Small intestine (tissue), 7 donors: ENCODE results near the gene ANKMY1. TPM values are rescaled to one million over a fixed set of nuclear protein-coding genes. Genes with fewer than 3 reads are reported as not detected.
"Not testable (repeated sequence)": the region's sequence is repeated elsewhere in the genome, so short reads cannot be mapped to it uniquely, and the experiment has no call there.

Source experiments
- DNase-seq, 2 donors: peaks; one replicate each; pipeline versions ENCODE4 v3.0.0 to v3.0.0-alpha.2; 2013
- FAIRE-seq: peaks from 2 replicates; lab custom pipeline; 2012; peaks lifted over from hg19 to GRCh38; lab: Jason Lieb, UNC
- H3K27ac ChIP-seq, 3 donors: one replicate each; pipeline ENCODE4 v1.5.1; 2013; ENCODE audit warnings: low read length in 2 of 3, mild to moderate bottlenecking in 2 of 3, control low read depth in 1 of 3, inconsistent platforms in 1 of 3, low read depth in 1 of 3, moderate library complexity in 1 of 3
- H3K27me3 ChIP-seq, 3 donors: one replicate each; pipeline ENCODE4 v1.6.1; 2013; ENCODE audit warnings: low read length in 3 of 3, inconsistent platforms in 1 of 3; ENCODE audit not compliant: control insufficient read depth in 3 of 3, insufficient read depth in 3 of 3
- H3K36me3 ChIP-seq, 3 donors: one replicate each; pipeline ENCODE4 v1.6.1; 2013; ENCODE audit warnings: low read length in 3 of 3, inconsistent platforms in 1 of 3, low read depth in 1 of 3, mild to moderate bottlenecking in 1 of 3, moderate library complexity in 1 of 3; ENCODE audit not compliant: control insufficient read depth in 3 of 3, insufficient read depth in 2 of 3
- H3K4me1 ChIP-seq, 3 donors: one replicate each; pipeline ENCODE4 v1.6.1; 2013; ENCODE audit warnings: low read length in 2 of 3, inconsistent platforms in 1 of 3, low read depth in 1 of 3, mild to moderate bottlenecking in 1 of 3, moderate library complexity in 1 of 3; ENCODE audit not compliant: control insufficient read depth in 3 of 3, insufficient read depth in 2 of 3
- H3K4me3 ChIP-seq, 3 donors: one replicate each; pipeline ENCODE4 v1.5.1; 2013; ENCODE audit warnings: low read length in 3 of 3, control low read depth in 1 of 3, inconsistent platforms in 1 of 3, low read depth in 1 of 3, mild to moderate bottlenecking in 1 of 3, moderate library complexity in 1 of 3
- H3K9me3 ChIP-seq, 2 donors: one replicate each; pipeline ENCODE4 v1.6.1; 2013; ENCODE audit warnings: low read depth in 1 of 2, low read length in 1 of 2; ENCODE audit not compliant: control insufficient read depth in 2 of 2, insufficient read depth in 1 of 2
- WGBS, 3 donors: extraction: QIAGEN DNeasy Blood & Tissue Kit; methylation state at CpG; one replicate each; pipeline ENCODE4 v1.1.7; 2013; 5-methylcytosine and 5-hydroxymethylcytosine counted together
- polyA plus RNA-seq, 4 donors: library from polyadenylated mRNA; stranded (reverse) in 3 of 4; unstranded in 1 of 4; fragments of 200-250 nt in 3 of 4; fragments of 120-200 nt in 1 of 4; gene quantifications; one replicate each; pipeline versions ENCODE4 v1.2.1 to v1.2.3, GENCODE V29; 2013
- donor health status: healthy with polysubstance abuse.
- donor health status: control.
- donor health status: control.
- donor health status: Bipolar disorder and iron deficiency.
- donor health status: healthy.

The ANKMY1 gene
- polyA plus RNA-seq, 4 donors = 3.4 to 13.0 (median 5.9) TPM

DNA sequence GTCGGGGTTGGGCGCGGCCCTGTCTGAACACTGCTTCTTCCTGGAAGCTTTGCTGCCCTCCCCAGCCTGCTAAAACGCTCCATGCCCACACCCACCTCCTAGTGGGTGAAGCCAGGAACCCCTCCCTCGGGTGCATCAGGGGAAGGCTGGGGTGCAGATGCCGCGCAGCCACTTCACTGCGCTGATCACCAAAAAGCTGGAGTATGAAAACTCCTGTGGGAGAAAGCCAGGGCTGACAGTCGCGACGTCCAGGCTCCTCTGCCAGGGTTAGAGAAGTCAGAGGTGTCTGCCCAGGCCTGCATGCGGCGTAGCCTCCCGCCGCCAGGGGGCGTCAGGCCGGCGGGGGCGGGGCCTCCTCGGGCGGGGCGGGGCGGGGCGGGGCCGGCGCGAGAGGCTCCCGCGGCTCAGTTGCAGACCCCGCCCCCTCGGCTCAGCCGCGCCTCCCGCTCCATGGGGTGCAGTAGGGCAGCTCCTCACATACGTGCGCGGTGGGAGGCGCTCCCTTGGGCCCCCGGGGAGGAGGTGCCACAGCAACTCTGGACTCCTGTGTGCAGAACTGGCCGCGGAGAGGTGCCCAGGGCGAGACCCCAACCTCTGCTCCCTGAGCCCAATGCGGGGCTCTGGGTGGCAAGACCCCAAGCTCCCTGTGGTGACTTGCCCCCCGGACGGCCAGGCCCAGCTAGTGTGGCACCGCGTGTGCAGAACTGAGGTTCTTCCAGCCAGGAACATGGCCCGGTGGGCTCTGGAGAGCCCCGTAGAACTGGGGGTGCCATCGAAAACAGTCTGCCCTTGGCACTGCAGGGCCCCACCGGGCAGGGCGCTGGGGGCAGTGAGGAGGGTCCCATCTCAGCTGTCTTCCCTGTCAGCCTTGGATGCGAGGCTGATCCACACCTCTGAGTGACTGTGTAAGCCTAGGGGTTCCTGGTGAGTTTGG lies 8.7 kb upstream of the ANKMY1 start:
- Histone ChIP-seq H3K4me1 (peaks cover 12 to 61% (median 19%) of the 10 kb centered on the region in 3 donors), H3K27me3 (no peaks in the 10 kb centered on the region), H3K4me3 (peak overlapping the region; percentile 19 to 80 (median 71)), H3K27ac (peak overlapping the region; percentile 97 to 99 (median 98)), H3K9me3 (no peaks in the 10 kb centered on the region), H3K36me3 (peaks cover 0 to 30% (median 0%) of the 10 kb centered on the region in 3 donors)
- 2 to 6% (median 3%) methylated on average over 43 to 53 of the region's 53 CpGs for WGBS, 3 donors
- FAIRE-seq (no peak), DNase-seq (peak; percentile 94 to 97)

DNA sequence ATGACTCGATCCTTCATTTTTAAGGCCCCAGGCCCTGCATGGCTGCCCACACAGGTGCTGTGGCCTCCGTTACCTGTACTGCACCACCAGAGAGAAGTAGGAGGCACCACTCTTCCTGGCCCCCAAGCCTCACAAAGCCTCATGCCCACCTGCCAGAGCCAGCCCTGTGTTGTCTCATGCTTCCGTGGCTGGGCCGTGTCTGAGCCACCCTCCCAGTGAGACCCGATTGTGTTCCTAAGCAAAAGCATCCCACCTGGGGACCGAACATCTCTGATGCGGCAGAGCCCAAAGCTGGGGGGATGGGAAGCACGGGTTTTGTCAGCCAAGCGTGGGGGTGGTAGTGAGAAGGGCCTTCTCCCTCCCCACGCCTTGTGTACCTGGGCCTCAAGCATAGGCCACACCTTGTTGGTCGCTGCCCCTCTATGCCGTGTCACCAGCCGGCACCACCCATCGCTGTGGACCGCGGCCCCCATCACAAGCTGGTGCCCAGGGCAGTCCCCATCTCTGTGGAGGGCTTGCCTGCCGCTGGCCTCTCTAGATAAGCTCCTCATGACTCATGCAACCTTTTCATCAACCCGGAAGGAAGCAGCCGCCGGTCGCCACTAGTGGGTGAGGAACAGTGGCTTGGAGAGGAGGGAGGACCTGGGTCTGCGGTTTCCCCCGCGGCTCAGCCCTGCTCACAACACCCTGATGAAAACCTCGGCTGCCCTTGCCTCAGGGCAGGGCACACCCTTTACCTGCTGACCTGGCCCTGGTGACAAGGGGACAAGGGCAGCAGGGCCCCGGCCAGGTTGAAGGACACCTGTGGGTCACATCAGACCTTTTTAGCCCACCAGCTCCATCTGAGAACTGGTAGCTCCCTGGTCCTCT lies 7.8 kb upstream of the ANKMY1 start:
- WGBS, 3 donors = 20 to 36% (median 24%) methylated on average over 25 to 26 of the region's 26 CpGs
- FAIRE-seq = no peak
- DNase-seq = peak; percentile 95 to 96
- Histone ChIP-seq H3K27me3 (no peaks in the 10 kb centered on the region), H3K36me3 (peaks cover 0 to 24% (median 0%) of the 10 kb centered on the region in 3 donors), H3K4me1 (peaks cover 12 to 65% (median 19%) of the 10 kb centered on the region in 3 donors), H3K27ac (peak overlapping the region; percentile 97 to 99 (median 97)), H3K9me3 (no peaks in the 10 kb centered on the region), H3K4me3 (peak overlapping the region in 2 of 3 donors; percentile 20 to 21)

DNA sequence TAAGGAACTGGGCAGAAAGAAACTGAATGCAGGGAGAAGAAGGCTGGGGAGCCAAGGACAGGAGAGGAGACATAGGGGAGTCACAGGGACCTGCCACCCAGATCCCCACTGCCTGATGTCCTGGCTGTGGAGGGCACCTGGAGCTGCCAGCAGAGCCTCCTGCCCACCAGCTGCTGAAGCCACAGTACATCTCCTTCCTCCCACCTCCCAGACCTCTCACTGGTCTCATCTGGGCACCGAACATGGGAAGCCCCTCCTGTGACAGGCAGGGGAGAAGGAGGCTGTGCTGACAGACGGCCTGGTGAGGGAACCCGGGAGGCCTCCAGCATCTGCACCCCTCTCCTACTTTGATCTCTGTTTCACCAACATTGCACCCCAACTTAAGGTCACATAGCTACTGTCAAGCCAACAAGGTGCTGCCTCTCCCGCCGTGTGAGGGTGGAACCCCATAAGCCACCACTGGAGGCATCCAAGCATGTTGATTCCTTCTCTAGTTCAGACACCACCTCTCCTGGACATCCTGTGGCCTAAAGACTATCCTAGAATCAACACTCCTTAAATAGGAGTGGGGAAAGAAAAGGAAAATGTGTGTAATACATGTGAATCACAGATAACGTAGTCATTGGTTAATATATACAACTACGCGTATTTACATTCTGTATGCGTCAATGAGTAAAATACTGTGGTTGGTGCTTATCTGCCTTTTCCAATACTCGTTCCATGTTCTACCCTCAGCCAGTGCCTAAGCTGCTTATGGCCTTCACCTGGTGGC lies 7.0 kb upstream of the ANKMY1 start:
- Histone ChIP-seq H3K9me3 (no peaks in the 10 kb centered on the region), H3K4me3 (peak overlapping the region in 1 of 3 donors; percentile 21), H3K36me3 (peaks cover 0 to 20% (median 0%) of the 10 kb centered on the region in 3 donors), H3K4me1 (peaks cover 7 to 61% (median 14%) of the 10 kb centered on the region in 3 donors), H3K27ac (peak overlapping the region; percentile 97 to 99 (median 97)), H3K27me3 (no peaks in the 10 kb centered on the region)
- WGBS, 3 donors = 69 to 78% (median 71%) methylated on average over 10 of the region's 10 CpGs
- FAIRE-seq = no peak
- DNase-seq = peak in 1 of 2 donors; percentile 43

DNA sequence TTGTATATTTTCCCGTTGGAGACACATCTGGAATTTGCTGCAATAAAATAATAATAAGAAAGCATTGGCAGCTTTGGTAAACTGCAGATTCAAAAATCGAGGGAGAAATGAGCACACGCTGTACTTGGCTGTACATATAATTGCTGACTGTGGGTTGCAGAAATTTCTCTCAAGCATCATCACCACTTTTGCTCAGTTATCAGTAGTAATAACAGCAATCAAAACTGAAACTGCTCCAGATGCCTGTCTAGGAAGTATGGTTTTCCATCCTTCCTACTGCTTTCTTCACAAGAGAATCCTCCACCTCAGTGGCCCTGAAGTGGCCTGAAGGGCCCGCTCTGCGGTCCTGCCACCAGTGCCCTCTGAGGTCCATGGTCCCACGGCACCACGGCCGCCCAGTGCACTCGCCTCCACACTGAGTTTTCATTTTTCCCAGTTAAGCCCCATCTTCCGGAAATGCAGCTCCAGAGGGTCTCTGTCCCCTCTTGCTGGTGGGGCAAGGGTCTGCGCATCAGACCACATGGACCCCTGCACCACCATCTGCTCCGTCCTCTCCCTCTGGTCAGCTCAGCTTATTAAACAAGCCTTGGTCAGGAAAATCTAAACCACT lies 6.3 kb upstream of the ANKMY1 start:
- WGBS, 3 donors = 88 to 90% (median 89%) methylated on average over 12 of the region's 12 CpGs
- FAIRE-seq (no peak), DNase-seq (no peak)
- Histone ChIP-seq H3K27ac (peak overlapping the region in 2 of 3 donors; percentile 97 to 99), H3K4me1 (peaks cover 10 to 61% (median 16%) of the 10 kb centered on the region in 3 donors), H3K9me3 (no peaks in the 10 kb centered on the region), H3K4me3 (no peak overlapping the region), H3K27me3 (no peaks in the 10 kb centered on the region), H3K36me3 (peaks cover 0 to 23% (median 0%) of the 10 kb centered on the region in 3 donors)

DNA sequence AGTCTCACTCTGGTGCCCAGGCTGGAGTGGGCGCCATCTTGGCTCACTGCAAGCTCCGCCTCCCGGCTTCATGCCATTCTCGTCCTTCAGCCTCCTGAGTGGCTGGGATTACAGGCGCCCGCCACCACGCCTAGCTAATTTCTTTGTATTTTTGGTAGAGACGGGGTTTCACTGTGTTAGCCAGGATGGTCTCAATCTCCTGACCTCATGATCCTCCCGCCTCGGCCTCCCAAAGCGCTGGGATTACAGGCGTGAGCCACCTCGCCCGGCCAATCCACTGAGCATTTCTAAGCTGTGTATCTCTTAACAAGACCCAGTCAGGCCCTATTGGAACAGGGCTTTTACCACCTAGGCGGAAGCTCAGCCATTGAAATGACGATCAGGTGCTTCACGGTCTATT lies 5.4 kb upstream of the ANKMY1 start:
- peaks cover 10 to 65% (median 16%) of the 10 kb centered on the region in 3 donors for H3K4me1 ChIP-seq
- peaks cover 0 to 26% (median 0%) of the 10 kb centered on the region in 3 donors for H3K36me3 ChIP-seq
- not testable (repeated sequence) for DNase-seq, H3K27ac ChIP-seq, H3K9me3 ChIP-seq, H3K27me3 ChIP-seq, FAIRE-seq, H3K4me3 ChIP-seq
- 96 to 98% (median 98%) methylated on average over 17 of the region's 17 CpGs for WGBS, 3 donors

DNA sequence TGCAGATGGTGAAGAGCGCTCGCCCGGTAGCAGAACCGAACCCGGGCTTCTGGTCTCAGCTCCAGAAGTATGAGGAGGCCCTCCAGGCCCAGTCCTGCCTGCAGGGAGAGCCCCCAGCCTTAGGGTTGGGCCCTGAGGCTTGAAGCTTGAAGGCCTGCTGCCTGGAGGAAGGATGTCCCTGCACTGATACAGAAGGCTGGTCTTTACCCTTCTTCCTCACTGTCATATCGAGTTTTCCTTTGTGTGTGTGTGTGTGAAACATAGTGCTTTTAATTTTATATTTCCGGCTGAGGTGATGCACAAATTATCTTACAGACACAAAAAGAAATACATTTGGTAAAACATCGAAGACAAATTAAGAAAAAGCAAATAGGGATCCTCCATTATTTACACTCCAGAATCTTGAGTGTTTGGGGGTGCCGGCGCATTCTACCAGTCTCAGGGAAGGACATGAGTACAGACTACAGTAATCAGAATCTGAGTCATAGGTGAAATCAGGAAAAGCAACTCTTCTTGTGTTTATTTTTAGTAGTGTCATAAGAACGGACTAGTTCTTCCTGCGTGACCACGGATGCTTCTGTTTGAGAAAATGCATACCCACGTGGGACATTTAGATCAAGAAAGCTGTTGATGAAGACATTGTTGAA lies 3.7 kb upstream of the ANKMY1 start:
- peak overlapping the region; percentile 85 to 90 (median 88) for H3K27ac ChIP-seq
- FAIRE-seq (no peak), DNase-seq (peak; percentile 44 to 49)
- H3K4me3 ChIP-seq = peak overlapping the region in 2 of 3 donors; percentile 41 to 62
- H3K27me3 ChIP-seq = no peaks in the 10 kb centered on the region
- WGBS, 3 donors = 7 to 12% (median 9%) methylated on average over 14 of the region's 14 CpGs
- H3K9me3 ChIP-seq = no peaks in the 10 kb centered on the region
- peaks cover 11 to 64% (median 17%) of the 10 kb centered on the region in 3 donors for H3K4me1 ChIP-seq
- peaks cover 0 to 28% (median 0%) of the 10 kb centered on the region in 3 donors for H3K36me3 ChIP-seq
